PC-3 (cell line): ENCODE measurements around the gene SLC18A2. TPM values are rescaled to one million over a fixed set of nuclear protein-coding genes. Genes with fewer than 3 reads are reported as not detected.

ENCODE experiments used
- ATAC-seq: fragments of 200-7000 bp; cut with Tn5 transposase; 2 replicates; pipeline ENCODE4 v1.9.1; 2020; ENCODE audit warnings: mild to moderate bottlenecking, moderate library complexity
- BruUV-seq: library from RNA; stranded (reverse); fragments of 400-500 nt; replicated peaks from 2 replicates; lab custom pipeline; 2021; lab: Mats Ljungman, UMichigan
- CTCF ChIA-PET: fragments of 300-600 bp; sonication (Branson Sonifier 250); formaldehyde crosslinking; loops from one replicate; lab custom pipeline; 2022; ENCODE audit warnings: antibody characterized with exemption; lab: Charles Lee
- POLR2A ChIA-PET: fragments of 300-600 bp; sonication (Branson Sonifier 250); formaldehyde crosslinking; loops from one replicate; lab custom pipeline; 2022; ENCODE audit warnings: antibody characterized with exemption; ENCODE audit not compliant: unreplicated experiment; lab: Charles Lee
- DNase-seq: peaks from one replicate; pipeline ENCODE4 v3.0.0-alpha.2; 2015
- H2AFZ ChIP-seq: fragments of 300-600 bp; sonication (generic); 2 replicates; pipeline ENCODE4 v1.6.0; 2016; ENCODE audit warnings: antibody characterized with exemption, low read length
- H3F3A ChIP-seq: fragments of 300-600 bp; sonication (generic); one replicate; pipeline ENCODE4 v1.6.0; 2017; ENCODE audit warnings: antibody characterized with exemption, low read length, control low read depth, mild to moderate bottlenecking; ENCODE audit not compliant: unreplicated experiment
- H3K27ac ChIP-seq: fragments of 300-600 bp; sonication (generic); 2 replicates; pipeline ENCODE4 v1.5.1; 2016; ENCODE audit warnings: mild to moderate bottlenecking, low read length
- H3K27me3 ChIP-seq: fragments of 300-600 bp; sonication (generic); 2 replicates; pipeline ENCODE4 v1.6.1; 2016; ENCODE audit warnings: low read length, mixed read lengths
- H3K36me3 ChIP-seq: fragments of 300-600 bp; sonication (generic); 2 replicates; pipeline ENCODE4 v1.6.1; 2016; ENCODE audit warnings: low read depth, mixed run types, low read length, mixed read lengths
- H3K4me1 ChIP-seq: fragments of 300-600 bp; sonication (generic); 2 replicates; pipeline ENCODE4 v1.5.1; 2016; ENCODE audit warnings: low read length; ENCODE audit not compliant: insufficient read depth
- H3K4me2 ChIP-seq: fragments of 300-600 bp; sonication (generic); 2 replicates; pipeline ENCODE4 v1.6.0; 2016; ENCODE audit warnings: low read length
- H3K4me3 ChIP-seq: fragments of 300-600 bp; sonication (generic); 2 replicates; pipeline ENCODE4 v1.5.1; 2016; ENCODE audit warnings: mild to moderate bottlenecking, low read length, mixed read lengths
- H3K79me2 ChIP-seq: fragments of 300-600 bp; sonication (generic); 2 replicates; pipeline ENCODE4 v1.6.1; 2017; ENCODE audit warnings: low read length, mixed read lengths
- H3K9ac ChIP-seq: fragments of 300-600 bp; sonication (generic); 2 replicates; pipeline ENCODE4 v1.6.0; 2016; ENCODE audit warnings: mild to moderate bottlenecking, low read length
- H3K9me2 ChIP-seq: fragments of 300-600 bp; sonication (generic); replicated peaks from 2 replicates; pipeline ENCODE4 v1.6.1; 2016; ENCODE audit warnings: mixed run types, low read length, mixed read lengths
- H3K9me3 ChIP-seq: fragments of 300-600 bp; sonication (generic); 2 replicates; pipeline ENCODE4 v1.6.1; 2016; ENCODE audit warnings: low read length, mixed read lengths
- H4K20me1 ChIP-seq: fragments of 300-600 bp; sonication (generic); 2 replicates; pipeline ENCODE4 v1.6.1; 2016; ENCODE audit warnings: low read length, mixed read lengths
- EZH2 ChIP-seq: fragments of 300-600 bp; sonication (generic); IDR thresholded peaks from one replicate; pipeline ENCODE4 v1.6.1; 2017; ENCODE audit warnings: antibody characterized with exemption, mild to moderate bottlenecking, low read length; ENCODE audit not compliant: unreplicated experiment
- EZH2phosphoT487 ChIP-seq: fragments of 300-600 bp; sonication (generic); IDR thresholded peaks from 2 replicates; pipeline ENCODE4 v1.6.1; 2018; ENCODE audit warnings: mild to moderate bottlenecking, antibody characterized with exemption, low read length, borderline replicate concordance
- intact Hi-C: fragments of 100-400 bp; cut with micrococcal nuclease; formaldehyde crosslinking; loops from 2 replicates; pipeline ENCODE4 v1.9.0; 2023
- total RNA-seq: library from RNA; depleted of rRNA; stranded (reverse); fragments of >200 nt; gene quantifications from 2 replicates; pipeline ENCODE4 v1.2.3, GENCODE V29; 2014
- TF ChIP-seq, protein P1 (sequence below): fragments of 300-600 bp; sonication (generic); conservative IDR thresholded peaks from 2 replicates; pipeline ENCODE4 v1.5.1; 2017; ENCODE audit warnings: antibody characterized with exemption, low read depth, mild to moderate bottlenecking, low read length

The SLC18A2 gene
- total RNA-seq, 1 experiment from 2014 or later: not detected

DNA sequence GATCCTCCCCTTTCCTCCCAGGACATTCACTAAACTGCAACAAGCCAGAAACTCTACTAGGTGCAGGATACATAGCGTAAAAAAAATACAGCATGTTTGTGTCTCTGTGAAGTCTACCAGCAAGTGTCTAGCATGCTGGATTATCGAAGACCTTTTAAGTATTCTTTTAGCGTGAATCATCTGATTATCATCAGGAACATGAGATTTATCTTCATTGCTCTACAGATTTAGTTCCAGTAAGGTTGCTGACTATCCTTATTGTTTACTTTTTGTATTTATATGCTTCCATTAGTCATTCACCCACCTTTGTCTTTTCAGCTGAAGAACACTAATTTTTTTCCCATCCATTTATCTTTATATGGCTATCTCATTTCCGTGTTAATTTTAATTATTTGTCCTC lies 71.5 kb downstream of the SLC18A2 start:
- Histone ChIP-seq H3K4me3 (no peak overlapping the region), H3F3A (no peaks in the 10 kb centered on the region), H3K79me2 (no peaks in the 10 kb centered on the region; the same call in 1 of the 2 replicates), H3K9me2 (no peaks in the 10 kb centered on the region), H3K36me3 (peaks cover 3% of the 10 kb centered on the region; the same call in 1 of the 2 replicates), H4K20me1 (peaks cover 12% of the 10 kb centered on the region; the same call in 1 of the 2 replicates), H3K4me2 (peak overlapping the region; percentile 57), H3K9me3 (no peaks in the 10 kb centered on the region), H3K4me1 (peaks cover 24% of the 10 kb centered on the region), H3K9ac (no peak overlapping the region), H3K27ac (peak overlapping the region; percentile 69), H3K27me3 (no peaks in the 10 kb centered on the region), H2AFZ (no peak overlapping the region)
- TF ChIP-seq EZH2phosphoT487 (no peak), EZH2 (no peak)
- TF ChIP-seq, protein P1, sequence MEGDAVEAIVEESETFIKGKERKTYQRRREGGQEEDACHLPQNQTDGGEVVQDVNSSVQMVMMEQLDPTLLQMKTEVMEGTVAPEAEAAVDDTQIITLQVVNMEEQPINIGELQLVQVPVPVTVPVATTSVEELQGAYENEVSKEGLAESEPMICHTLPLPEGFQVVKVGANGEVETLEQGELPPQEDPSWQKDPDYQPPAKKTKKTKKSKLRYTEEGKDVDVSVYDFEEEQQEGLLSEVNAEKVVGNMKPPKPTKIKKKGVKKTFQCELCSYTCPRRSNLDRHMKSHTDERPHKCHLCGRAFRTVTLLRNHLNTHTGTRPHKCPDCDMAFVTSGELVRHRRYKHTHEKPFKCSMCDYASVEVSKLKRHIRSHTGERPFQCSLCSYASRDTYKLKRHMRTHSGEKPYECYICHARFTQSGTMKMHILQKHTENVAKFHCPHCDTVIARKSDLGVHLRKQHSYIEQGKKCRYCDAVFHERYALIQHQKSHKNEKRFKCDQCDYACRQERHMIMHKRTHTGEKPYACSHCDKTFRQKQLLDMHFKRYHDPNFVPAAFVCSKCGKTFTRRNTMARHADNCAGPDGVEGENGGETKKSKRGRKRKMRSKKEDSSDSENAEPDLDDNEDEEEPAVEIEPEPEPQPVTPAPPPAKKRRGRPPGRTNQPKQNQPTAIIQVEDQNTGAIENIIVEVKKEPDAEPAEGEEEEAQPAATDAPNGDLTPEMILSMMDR: no peak
- DNase-seq (peak; percentile 83), ATAC-seq (peak; percentile 89)
- BruUV-seq: no TSS peak
- intact Hi-C loops: no loop called here
- ChIA-PET CTCF (no interaction called here), POLR2A (no interaction called here)

DNA sequence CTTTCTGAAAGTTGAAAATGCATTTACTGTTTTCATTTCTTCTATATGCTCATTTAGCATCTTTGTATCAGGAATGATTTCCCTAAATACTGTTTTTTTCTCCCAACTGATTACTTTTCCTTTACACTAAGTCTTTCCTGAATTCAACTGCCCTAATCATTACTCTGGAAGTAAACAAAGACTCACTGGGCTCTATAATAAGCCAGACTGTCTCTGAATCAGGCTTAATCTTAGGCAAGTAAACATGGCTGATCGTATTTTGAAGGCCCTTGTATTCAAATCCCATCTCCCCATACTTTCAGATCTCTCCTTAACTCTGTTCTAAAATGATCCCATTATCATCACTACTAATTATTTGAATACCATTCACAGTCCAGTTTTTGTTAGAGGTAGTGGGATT lies 72.7 kb downstream of the SLC18A2 start:
- H3K9me3 ChIP-seq: no peaks in the 10 kb centered on the region
- ChIA-PET CTCF (no interaction called here), POLR2A (no interaction called here)
- no peak overlapping the region for H3K4me3 ChIP-seq
- DNase-seq (no peak), ATAC-seq (no peak)
- H3K4me2 ChIP-seq: no peak overlapping the region
- H2AFZ ChIP-seq: no peak overlapping the region
- TF ChIP-seq, protein P1: no peak
- TF ChIP-seq EZH2 (no peak), EZH2phosphoT487 (no peak)
- H3K9ac ChIP-seq: no peak overlapping the region
- H3K27ac ChIP-seq: no peak overlapping the region
- intact Hi-C loops: no loop called here
- BruUV-seq: no TSS peak
- peaks cover 12% of the 10 kb centered on the region; the same call in 1 of the 2 replicates for H4K20me1 ChIP-seq
- peaks cover 24% of the 10 kb centered on the region for H3K4me1 ChIP-seq
- H3K27me3 ChIP-seq: no peaks in the 10 kb centered on the region
- no peaks in the 10 kb centered on the region for H3K9me2 ChIP-seq
- H3K36me3 ChIP-seq: peaks cover 3% of the 10 kb centered on the region; the same call in 1 of the 2 replicates
- H3K79me2 ChIP-seq: no peaks in the 10 kb centered on the region; the same call in 1 of the 2 replicates
- no peaks in the 10 kb centered on the region for H3F3A ChIP-seq

DNA sequence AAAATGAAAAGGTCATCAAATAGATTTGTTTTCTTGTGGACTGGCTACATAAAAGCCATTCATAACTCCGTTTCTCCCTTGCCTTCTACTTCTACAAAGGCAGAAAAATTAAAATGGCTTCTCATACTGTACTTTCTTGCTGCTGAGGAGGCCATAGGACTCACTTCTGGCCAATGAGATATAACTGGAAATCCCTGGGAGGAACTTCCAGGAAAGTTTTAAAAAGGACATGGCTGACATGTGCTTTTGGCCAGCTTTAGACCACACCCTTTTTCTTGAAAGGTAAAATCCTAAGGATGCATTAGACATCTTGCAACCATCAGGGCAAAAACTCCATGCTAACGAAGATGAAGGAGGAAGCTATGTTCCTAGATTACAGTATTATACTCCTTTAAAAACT lies 75.8 kb downstream of the SLC18A2 start:
- CTCF ChIA-PET: no interaction called here
- DNase-seq (no peak), ATAC-seq (no peak)
- H3K9me3 ChIP-seq: no peaks in the 10 kb centered on the region
- no TSS peak for BruUV-seq
- H3K9me2 ChIP-seq: no peaks in the 10 kb centered on the region
- H2AFZ ChIP-seq: no peak overlapping the region
- H3K9ac ChIP-seq: no peak overlapping the region
- peaks cover 21% of the 10 kb centered on the region for H3K4me1 ChIP-seq
- peaks cover 6% of the 10 kb centered on the region; the same call in 1 of the 2 replicates for H3K79me2 ChIP-seq
- no peaks in the 10 kb centered on the region for H3K36me3 ChIP-seq
- no peaks in the 10 kb centered on the region for H3F3A ChIP-seq
- POLR2A ChIA-PET: interaction anchor here (0.6 kb wide), 1 partner anchor 1709 kb away, joined by 4 read pairs; no protein-coding TSS in a partner anchor
- peaks cover 22% of the 10 kb centered on the region; the same call in 1 of the 2 replicates for H4K20me1 ChIP-seq
- no peak overlapping the region for H3K4me2 ChIP-seq
- TF ChIP-seq EZH2: no peak
- TF ChIP-seq, protein P1: no peak
- TF ChIP-seq EZH2phosphoT487: no peak
- intact Hi-C loops: no loop called here
- H3K27me3 ChIP-seq: no peaks in the 10 kb centered on the region
- H3K27ac ChIP-seq: no peak overlapping the region
- no peak overlapping the region for H3K4me3 ChIP-seq
